CD4-positive, alpha-beta T cell treated with Interleukin-4 for 1 hour (primary cell): ENCODE data around the gene PDXP.

ENCODE experiments used
- DNase-seq, 2 donors: peaks; one replicate each; pipeline ENCODE4 v3.0.0-alpha.2; 2020 to 2022

The PDXP gene

DNA sequence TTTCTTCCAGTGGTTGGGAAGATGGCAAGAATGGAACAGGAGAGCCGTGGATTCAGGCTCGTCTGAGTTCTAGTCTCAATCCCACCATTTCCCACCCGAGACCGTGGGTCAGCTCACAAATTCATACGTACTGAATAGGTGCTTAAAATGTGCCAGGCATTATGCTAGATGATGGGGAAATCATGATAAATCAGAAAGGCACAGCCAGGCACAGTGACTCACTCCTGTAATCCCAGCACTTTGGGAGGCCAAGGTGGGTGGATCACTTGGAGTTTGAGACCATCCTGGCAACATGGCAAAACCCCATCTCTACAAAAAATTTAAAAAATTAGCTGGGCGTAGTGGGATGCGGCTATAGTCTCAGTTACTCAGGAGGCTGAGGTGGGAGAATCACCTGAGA lies 45.4 kb downstream of the PDXP start:
- no peak for DNase-seq

GRCh38 chr22:37704645-37705044 lies 46.1 kb downstream of the PDXP start:
- DNase-seq: no peak

GRCh38 chr22:37705205-37705604 lies 46.7 kb downstream of the PDXP start:
- no peak for DNase-seq

GRCh38 chr22:37708580-37709444 lies 50.3 kb downstream of the PDXP start:
- DNase-seq: peak in 1 of 2 donors; percentile 30

- no peak for DNase-seq
Observed at GRCh38 chr22:37709445-37709765, 50.9 kb downstream of the PDXP start.

GRCh38 chr22:37710675-37711074 lies 52.2 kb downstream of the PDXP start:
- DNase-seq: no peak

DNA sequence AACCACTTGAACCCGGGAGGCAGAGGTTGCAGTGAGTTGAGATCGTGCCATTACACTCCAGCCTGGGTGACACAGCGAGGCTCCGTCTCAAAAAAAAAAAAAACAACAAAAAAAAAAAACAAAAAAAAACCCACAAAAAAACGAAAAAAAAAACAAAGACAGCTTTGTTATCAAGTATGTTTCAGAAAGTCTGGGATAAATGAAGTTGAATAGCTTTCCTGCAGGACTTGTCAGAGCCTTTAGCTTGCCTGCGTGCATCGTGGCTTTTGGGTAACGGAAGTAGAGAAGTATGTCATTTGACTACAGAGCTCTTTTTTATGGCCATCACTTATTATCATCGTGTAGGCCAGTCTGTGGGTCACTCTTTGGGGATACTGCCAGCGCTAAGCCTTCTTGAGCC lies 53.0 kb downstream of the PDXP start:
- no peak for DNase-seq

- no peak for DNase-seq
Observed at GRCh38 chr22:37713761-37714160, 55.2 kb downstream of the PDXP start.

GRCh38 chr22:37714634-37715033 lies 56.1 kb downstream of the PDXP start:
- DNase-seq: no peak

GRCh38 chr22:37715760-37716159 lies 57.2 kb downstream of the PDXP start:
- no peak for DNase-seq
